Vagina (tissue), 2 donors: ENCODE measurements around the gene KIF2A. TPM values are rescaled to one million over a fixed set of nuclear protein-coding genes. Genes with fewer than 3 reads are reported as not detected.

Experiments
- DNase-seq, 2 donors: peaks; one replicate each; pipeline ENCODE4 v3.0.0-alpha.2; 2017; ENCODE audit errors: extremely low spot score in 2 of 2
- H3K27ac ChIP-seq: fragments of 200-600 bp; sonication (generic); one replicate; pipeline ENCODE4 v1.5.1; 2019
- H3K27me3 ChIP-seq: fragments of 200-600 bp; sonication (generic); one replicate; pipeline ENCODE4 v1.5.1; 2019
- H3K36me3 ChIP-seq, 2 donors: fragments of 200-600 bp; sonication (generic); one replicate each; pipeline ENCODE4 v1.5.1; 2017 to 2019
- H3K4me1 ChIP-seq: fragments of 200-600 bp; sonication (generic); one replicate; pipeline ENCODE4 v1.5.1; 2019
- H3K4me3 ChIP-seq, 2 donors: fragments of 200-600 bp; sonication (generic); 1 replicate in 1 of 2; 2 replicates in 1 of 2; pipeline ENCODE4 v1.5.1; 2016 to 2019
- H3K9me3 ChIP-seq: fragments of 200-600 bp; sonication (generic); one replicate; pipeline ENCODE4 v1.5.1; 2019
- POLR2A ChIP-seq, 2 donors: fragments of 450-650 bp; IDR thresholded peaks; one replicate each; pipeline ENCODE4 v1.6.1; 2017; ENCODE audit warnings: antibody characterized with exemption in 2 of 2, mild to moderate bottlenecking in 2 of 2, moderate library complexity in 2 of 2
- POLR2AphosphoS5 ChIP-seq, 2 donors: sonication (generic); formaldehyde crosslinking; IDR thresholded peaks; one replicate each; pipeline ENCODE4 v1.9.0; 2017; ENCODE audit warnings: antibody characterized with exemption in 2 of 2, mild to moderate bottlenecking in 2 of 2, low read depth in 1 of 2; ENCODE audit not compliant: insufficient read depth in 1 of 2
- intact Hi-C: fragments of 100-400 bp; cut with DNase I; formaldehyde crosslinking; loops from one replicate; pipeline ENCODE4 v1.15.1; 2023
- total RNA-seq: library from RNA; depleted of rRNA; stranded (reverse); fragments of >200 nt; gene quantifications from one replicate; pipeline ENCODE4 v1.2.3, GENCODE V29; 2016
- TF ChIP-seq, protein P1 (sequence below), 3 experiments: fragments of 450-650 bp in 2 of 3; fragments of 200-600 bp in 1 of 3; sonication (generic) in 1 of 3; IDR thresholded peaks; one replicate each; pipeline ENCODE4 v1.5.1; 2017 to 2019; ENCODE audit warnings: antibody characterized with exemption in 3 of 3, mild to moderate bottlenecking in 2 of 3, moderate library complexity in 2 of 3

Gene KIF2A
- total RNA-seq, 1 donor from 2014 or later = 30.2 TPM

DNA sequence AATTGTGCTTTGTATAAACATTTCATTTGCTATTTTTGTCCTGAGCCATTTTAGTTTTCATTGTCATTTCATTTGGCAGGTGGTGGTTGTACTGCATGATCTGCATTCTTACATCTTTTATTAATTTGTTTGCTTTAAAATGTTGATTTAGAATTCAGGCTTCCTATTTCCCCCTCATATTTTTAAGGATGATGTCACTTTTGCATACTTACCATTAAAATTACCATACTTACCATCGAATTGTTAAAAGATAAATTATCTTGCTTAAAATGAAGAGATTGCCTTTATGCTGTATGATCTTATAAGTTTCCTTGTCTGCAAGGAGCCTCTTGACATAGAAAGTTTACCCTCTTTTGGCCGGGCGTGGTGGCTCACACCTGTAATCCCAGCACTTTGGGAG lies 66.6 kb downstream of the KIF2A start:
- intact Hi-C loops = no loop called here
- H3K36me3 ChIP-seq = peaks cover 0 to 19% of the 10 kb centered on the region in 2 donors
- TF ChIP-seq, protein P1, sequence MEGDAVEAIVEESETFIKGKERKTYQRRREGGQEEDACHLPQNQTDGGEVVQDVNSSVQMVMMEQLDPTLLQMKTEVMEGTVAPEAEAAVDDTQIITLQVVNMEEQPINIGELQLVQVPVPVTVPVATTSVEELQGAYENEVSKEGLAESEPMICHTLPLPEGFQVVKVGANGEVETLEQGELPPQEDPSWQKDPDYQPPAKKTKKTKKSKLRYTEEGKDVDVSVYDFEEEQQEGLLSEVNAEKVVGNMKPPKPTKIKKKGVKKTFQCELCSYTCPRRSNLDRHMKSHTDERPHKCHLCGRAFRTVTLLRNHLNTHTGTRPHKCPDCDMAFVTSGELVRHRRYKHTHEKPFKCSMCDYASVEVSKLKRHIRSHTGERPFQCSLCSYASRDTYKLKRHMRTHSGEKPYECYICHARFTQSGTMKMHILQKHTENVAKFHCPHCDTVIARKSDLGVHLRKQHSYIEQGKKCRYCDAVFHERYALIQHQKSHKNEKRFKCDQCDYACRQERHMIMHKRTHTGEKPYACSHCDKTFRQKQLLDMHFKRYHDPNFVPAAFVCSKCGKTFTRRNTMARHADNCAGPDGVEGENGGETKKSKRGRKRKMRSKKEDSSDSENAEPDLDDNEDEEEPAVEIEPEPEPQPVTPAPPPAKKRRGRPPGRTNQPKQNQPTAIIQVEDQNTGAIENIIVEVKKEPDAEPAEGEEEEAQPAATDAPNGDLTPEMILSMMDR (IDR thresholded peaks at IDR 0.05) = no peak
- no peak for TF ChIP-seq POLR2A (IDR thresholded peaks at IDR 0.05)
- no peak for TF ChIP-seq POLR2AphosphoS5 (IDR thresholded peaks at IDR 0.05; ENCODE audit: insufficient read depth in 1 of 2, low read depth in 1 of 2)
- no peak overlapping the region for H3K4me3 ChIP-seq
- no peaks in the 10 kb centered on the region for H3K4me1 ChIP-seq
- no peaks in the 10 kb centered on the region for H3K9me3 ChIP-seq
- DNase-seq = no peak
- H3K27me3 ChIP-seq = no peaks in the 10 kb centered on the region
- no peak overlapping the region for H3K27ac ChIP-seq

DNA sequence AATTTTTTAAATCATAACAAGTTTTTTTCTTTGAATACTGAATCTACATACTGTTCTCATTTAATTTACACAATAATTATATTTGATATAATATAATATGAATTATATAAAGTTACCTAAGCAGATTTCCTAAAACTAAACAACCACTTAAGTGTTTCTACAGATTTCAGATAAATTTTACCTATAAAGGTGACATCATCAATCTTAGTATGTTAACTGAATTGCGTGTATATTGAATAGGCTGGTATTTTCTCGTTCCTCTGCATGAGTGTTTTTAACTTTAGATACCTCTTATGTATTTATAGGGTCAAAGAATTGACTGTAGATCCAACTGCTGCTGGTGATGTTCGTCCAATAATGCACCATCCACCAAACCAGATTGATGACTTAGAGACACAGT lies 67.4 kb downstream of the KIF2A start:
- TF ChIP-seq, protein P1 (IDR thresholded peaks at IDR 0.05) = no peak
- TF ChIP-seq POLR2AphosphoS5 (IDR thresholded peaks at IDR 0.05; ENCODE audit: insufficient read depth in 1 of 2, low read depth in 1 of 2) (no peak), POLR2A (IDR thresholded peaks at IDR 0.05) (no peak)
- no peaks in the 10 kb centered on the region for H3K4me1 ChIP-seq
- H3K9me3 ChIP-seq = no peaks in the 10 kb centered on the region
- H3K4me3 ChIP-seq = no peak overlapping the region
- intact Hi-C loops = no loop called here
- H3K27ac ChIP-seq = no peak overlapping the region
- no peak for DNase-seq
- H3K27me3 ChIP-seq = no peaks in the 10 kb centered on the region
- peaks cover 0 to 23% of the 10 kb centered on the region in 2 donors for H3K36me3 ChIP-seq

DNA sequence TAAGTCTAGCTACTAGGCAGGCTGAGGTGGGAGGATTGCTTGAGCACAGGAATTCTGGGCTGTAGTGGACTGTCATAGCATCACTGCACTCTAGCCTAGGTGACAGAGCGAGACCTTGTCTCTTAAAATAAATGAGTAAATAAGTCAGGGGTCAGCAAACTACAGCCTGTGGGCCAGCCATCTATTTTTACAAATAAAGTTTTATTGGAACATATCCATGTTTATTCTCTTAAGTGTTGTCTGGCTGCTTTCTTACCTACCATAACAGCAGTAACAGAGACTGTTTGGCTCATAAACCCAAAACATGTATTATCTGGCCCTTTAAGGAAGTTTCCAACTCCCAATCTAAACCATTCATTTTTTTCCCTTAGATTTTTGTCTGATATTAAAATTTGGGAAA lies 68.1 kb downstream of the KIF2A start:
- Histone ChIP-seq H3K27ac (no peak overlapping the region), H3K4me3 (no peak overlapping the region), H3K4me1 (no peaks in the 10 kb centered on the region), H3K36me3 (peaks cover 0 to 25% of the 10 kb centered on the region in 2 donors), H3K9me3 (no peaks in the 10 kb centered on the region), H3K27me3 (no peaks in the 10 kb centered on the region)
- DNase-seq = no peak
- intact Hi-C loops = no loop called here
- TF ChIP-seq, protein P1 (IDR thresholded peaks at IDR 0.05) = no peak
- TF ChIP-seq POLR2AphosphoS5 (IDR thresholded peaks at IDR 0.05; ENCODE audit: insufficient read depth in 1 of 2, low read depth in 1 of 2) (no peak), POLR2A (IDR thresholded peaks at IDR 0.05) (no peak)

DNA sequence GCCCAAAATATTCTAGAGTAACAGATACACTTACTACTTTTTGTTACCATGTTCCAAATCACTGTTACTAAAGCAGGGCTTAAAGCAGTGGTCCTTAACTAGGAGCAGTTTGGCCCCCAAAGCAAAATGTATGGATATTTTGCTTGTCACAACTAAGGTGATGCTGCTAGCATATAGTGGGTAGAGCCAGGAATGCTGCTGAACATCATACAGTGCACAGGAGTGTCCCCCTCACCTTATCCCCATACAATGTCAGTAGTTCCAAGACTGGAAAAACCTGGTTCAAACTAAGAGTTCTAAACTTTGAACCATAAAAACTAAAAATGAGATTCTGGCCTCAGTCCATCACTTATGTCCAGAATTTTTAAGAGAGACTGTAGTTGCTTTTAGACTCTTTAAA lies 69.6 kb downstream of the KIF2A start:
- Histone ChIP-seq H3K27me3 (no peaks in the 10 kb centered on the region), H3K36me3 (peaks cover 0 to 33% of the 10 kb centered on the region in 2 donors), H3K9me3 (no peaks in the 10 kb centered on the region), H3K4me3 (no peak overlapping the region), H3K4me1 (no peaks in the 10 kb centered on the region), H3K27ac (no peak overlapping the region)
- no peak for DNase-seq
- TF ChIP-seq, protein P1 (IDR thresholded peaks at IDR 0.05) = no peak
- no peak for TF ChIP-seq POLR2AphosphoS5 (IDR thresholded peaks at IDR 0.05; ENCODE audit: insufficient read depth in 1 of 2, low read depth in 1 of 2)
- no peak for TF ChIP-seq POLR2A (IDR thresholded peaks at IDR 0.05)
- intact Hi-C loops = no loop called here

DNA sequence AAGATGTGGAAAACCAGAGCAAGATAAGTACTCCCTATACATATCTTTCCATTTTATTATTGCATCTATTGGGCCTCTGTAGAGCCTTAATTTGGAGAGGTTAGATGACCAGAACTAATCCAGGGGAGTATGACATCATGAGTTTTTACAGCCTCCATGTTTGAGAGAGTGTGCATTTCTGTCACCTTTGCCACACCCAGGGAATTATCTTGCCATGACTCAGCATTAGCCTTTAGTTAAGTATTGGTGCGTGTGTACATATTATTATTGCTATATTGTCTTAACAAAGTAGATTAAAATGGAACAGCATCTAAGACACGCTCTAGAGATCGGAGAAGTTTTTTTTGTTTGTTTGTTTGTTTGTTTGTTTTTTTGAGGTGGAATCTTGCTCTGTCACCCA lies 70.1 kb downstream of the KIF2A start:
- TF ChIP-seq POLR2AphosphoS5 (IDR thresholded peaks at IDR 0.05; ENCODE audit: insufficient read depth in 1 of 2, low read depth in 1 of 2) (no peak), POLR2A (IDR thresholded peaks at IDR 0.05) (no peak)
- TF ChIP-seq, protein P1 (IDR thresholded peaks at IDR 0.05) = no peak
- Histone ChIP-seq H3K27ac (no peak overlapping the region), H3K4me1 (no peaks in the 10 kb centered on the region), H3K4me3 (no peak overlapping the region), H3K36me3 (peaks cover 0 to 33% of the 10 kb centered on the region in 2 donors), H3K27me3 (no peaks in the 10 kb centered on the region), H3K9me3 (no peaks in the 10 kb centered on the region)
- intact Hi-C loops = no loop called here
- DNase-seq = no peak
